LNCaP clone FGC (cell line): Measurements from ENCODE around the gene MNS1.
"Not testable (repeated sequence)": the region's sequence is repeated elsewhere in the genome, so short reads cannot be mapped to it uniquely, and the experiment has no call there.

Experiments
- DNase-seq: peaks from one replicate; pipeline ENCODE4 v3.0.0-alpha.2; 2011; ENCODE audit warnings: low read depth
- H3K4me3 ChIP-seq: 2 replicates; pipeline ENCODE4 v1.5.1; 2011; ENCODE audit warnings: mild to moderate bottlenecking, low read depth, low read length, control low read depth
- CTCF ChIP-seq: IDR thresholded peaks from 2 replicates; pipeline ENCODE4 v1.5.1; 2012; ENCODE audit warnings: mild to moderate bottlenecking; ENCODE audit not compliant: control insufficient read depth, insufficient read depth; ENCODE audit errors: extremely low read depth

Gene MNS1

DNA sequence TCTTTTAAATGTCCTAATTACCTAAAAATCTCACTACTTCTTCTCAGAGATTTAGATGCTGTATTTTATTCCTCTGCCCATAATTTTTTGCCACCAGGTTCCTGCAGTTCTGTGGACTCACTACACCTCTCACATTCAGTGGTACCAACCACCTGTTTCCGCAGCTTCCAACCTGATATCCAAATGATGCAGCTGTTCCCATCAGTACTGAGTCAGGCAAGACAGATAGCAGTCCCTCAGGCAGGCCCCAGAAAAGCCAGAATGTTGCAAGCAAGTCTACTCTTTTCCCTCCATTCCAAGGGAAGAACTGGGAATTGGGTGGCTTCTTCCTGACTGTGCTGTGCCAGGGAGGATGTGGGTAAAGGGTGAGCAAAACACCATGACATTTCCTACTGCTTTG is 39.0 kb downstream of the MNS1 start:
- no peak for TF ChIP-seq CTCF
- no peak overlapping the region for H3K4me3 ChIP-seq
- DNase-seq: no peak

DNA sequence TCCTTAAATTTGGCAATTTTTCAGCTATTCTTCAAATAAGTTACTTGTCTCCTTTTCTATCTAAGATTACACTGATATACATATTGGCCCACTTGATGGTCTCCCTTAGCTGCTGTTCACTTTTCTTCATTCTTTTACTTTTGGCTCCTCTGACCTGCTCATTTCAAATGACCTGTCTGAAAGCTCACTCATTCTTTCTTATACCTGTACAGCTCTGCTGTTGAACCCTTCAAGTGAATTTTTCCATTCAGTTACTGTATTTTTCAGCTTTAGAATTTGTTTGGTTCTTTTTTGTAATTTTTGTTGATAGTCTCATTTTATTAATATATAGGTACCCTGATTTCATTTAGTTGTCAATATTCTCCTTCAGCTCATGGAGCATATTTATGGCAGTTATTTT is 39.7 kb downstream of the MNS1 start:
- no peak overlapping the region for H3K4me3 ChIP-seq
- DNase-seq: no peak
- TF ChIP-seq CTCF: no peak

- not testable (repeated sequence) for H3K4me3 ChIP-seq, DNase-seq
Observed at GRCh38 chr15:56413114-56413733, 51.7 kb downstream of the MNS1 start.

- no peak for DNase-seq
Observed at GRCh38 chr15:56411122-56411749, 53.7 kb downstream of the MNS1 start.

DNA sequence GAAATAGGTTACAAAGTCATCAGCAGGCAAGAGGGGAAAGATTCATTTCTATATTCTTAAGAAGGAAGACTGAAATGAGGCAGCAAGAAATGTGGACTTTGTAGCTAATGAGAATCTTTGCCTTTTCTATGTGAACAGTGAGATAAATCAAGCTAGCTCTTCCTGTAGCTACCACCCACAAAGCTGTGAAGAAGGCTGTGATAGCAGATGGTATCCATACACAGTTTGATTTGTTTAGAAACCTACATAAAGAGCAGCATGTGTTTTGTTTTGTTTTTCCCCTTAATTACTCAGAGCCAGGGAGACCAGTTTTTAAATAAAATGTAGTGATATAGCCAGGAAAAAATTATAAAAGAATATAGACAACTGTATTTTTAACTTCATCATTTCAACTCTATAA is 54.2 kb downstream of the MNS1 start:
- DNase-seq: no peak
- no peak for TF ChIP-seq CTCF
- no peak overlapping the region for H3K4me3 ChIP-seq

More at GRCh38 chr15:56411122-56411749, 53.7 kb downstream of the MNS1 start:
- no peak overlapping the region for H3K4me3 ChIP-seq
- TF ChIP-seq CTCF: no peak

GRCh38 chr15:56399209-56399608 is 65.7 kb downstream of the MNS1 start:
- H3K4me3 ChIP-seq, DNase-seq: not testable (repeated sequence)

DNA sequence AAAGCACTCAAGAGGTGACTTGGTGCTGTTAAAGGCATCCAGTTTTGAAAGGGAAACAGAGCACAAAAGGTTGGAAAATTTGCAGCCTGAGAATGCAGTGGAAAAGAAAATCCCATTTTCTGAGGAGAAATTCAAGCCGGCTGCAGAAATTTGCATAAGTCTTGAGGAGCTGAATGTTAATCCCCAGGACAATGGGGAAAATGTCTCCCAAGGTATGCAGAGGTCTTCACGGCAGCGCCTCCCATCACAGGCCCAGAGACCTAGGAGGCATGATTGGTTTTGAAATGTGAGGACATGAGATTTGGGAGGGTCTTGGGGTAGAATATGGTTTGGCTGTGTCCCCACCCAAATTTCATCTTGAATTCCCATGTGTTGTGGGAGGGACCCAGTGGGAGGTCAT is 67.6 kb downstream of the MNS1 start:
- not testable (repeated sequence) for H3K4me3 ChIP-seq, DNase-seq

DNA sequence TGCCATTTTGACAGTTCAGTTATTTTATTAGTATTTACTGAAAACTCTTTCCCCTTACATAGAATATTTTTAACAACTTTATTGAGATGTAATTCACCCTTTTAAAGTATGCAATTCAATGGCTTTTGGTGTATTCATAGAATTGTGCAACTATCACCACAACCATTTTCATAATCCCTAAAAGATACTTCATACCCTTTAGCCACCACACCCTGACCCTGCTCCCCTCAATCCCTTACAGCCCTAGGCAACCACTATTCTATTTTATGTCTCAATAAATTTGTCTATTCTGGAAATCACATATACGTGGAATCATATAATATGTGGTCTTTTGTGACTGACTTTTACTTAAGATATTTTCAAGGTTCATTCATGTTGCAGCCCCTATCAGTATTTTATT is 70.0 kb downstream of the MNS1 start:
- no peak for DNase-seq
- H3K4me3 ChIP-seq: no peak overlapping the region
- no peak for TF ChIP-seq CTCF
